GM19239 (cell line): Measurements from ENCODE around the gene PRKAA1.
"Not testable (repeated sequence)": the region's sequence is repeated elsewhere in the genome, so short reads cannot be mapped to it uniquely, and the experiment has no call there.

Source experiments
- DNase-seq: peaks from one replicate; pipeline ENCODE4 v3.0.0; 2011; ENCODE audit warnings: low spot score; ENCODE audit not compliant: insufficient read length
- FAIRE-seq: peaks from 2 replicates; lab custom pipeline; 2011; peaks lifted over from hg19 to GRCh38; lab: Jason Lieb, UNC

PRKAA1 gene

DNA sequence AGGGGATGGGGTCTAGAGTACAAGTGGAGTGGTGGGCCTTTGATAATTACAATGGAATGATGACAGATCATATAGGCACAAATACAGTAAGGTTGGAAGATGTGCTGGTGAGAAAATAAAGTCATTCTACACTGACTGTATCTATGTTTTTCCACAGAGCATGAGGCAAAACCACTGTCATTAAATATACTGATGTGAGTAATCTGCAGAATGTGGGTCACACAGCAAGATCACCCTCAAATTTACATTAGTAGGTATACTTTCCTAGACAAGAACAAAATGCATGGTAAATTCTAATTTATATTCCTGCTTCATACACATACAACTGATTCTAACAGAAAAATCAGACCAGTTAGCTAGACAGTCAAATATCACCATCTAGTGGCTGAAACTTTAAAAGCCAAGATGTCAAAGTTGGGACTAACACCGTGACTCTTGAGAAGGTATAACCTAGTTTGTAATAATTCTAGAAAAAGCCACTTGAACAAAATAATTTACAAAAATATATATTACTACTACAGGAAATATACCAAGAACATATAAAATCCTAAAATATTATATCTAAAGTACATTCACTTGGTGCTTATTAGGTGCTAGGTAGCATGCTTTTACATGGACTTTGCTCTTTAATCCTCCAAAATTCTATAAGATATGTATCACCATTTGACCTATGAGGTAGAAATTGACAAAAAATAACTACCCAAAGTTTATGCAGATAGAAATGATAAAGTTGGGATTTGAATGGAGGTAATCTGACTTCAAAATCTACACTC, 61.9 kb downstream of the PRKAA1 start:
- FAIRE-seq = peak; percentile 64
- no peak for DNase-seq

DNA sequence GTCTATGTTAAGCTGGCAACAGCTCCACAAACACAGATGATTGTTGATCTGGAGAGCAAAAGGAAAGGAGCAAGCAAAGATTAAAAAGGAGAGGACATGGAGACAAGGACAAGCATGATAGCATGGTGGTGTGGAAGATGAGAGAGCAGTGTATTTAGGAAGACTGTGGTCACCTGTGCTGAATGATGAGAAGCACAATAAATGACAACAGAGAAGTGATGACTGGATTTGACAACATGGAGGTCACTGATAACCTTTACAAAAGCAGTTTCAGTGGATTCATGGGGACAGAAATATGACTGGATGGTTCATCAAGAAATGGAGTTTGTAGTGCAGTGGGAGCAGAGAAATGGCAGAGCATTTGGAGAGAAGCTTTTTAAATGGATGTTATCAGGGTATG, 62.6 kb downstream of the PRKAA1 start:
- DNase-seq (no peak), FAIRE-seq (no peak)

DNA sequence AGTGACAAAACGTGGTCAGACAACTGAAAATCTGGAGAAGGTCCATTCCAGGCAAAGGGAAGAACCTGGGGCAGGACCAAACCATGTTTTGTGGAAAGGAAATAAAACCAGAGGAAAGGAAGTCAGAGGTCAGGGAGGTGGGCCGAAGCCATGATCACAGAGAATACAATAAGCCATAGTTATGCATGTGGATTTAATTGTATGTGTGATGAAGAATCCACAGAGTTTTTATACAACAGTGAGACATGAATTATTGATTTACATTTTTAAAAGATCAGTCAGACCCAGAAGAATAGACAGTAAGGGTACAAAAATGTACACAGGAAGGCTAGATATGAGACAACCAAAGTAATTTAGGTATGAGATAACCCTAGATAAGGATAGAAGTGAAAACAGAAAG, 63.2 kb downstream of the PRKAA1 start:
- FAIRE-seq = no peak

DNA sequence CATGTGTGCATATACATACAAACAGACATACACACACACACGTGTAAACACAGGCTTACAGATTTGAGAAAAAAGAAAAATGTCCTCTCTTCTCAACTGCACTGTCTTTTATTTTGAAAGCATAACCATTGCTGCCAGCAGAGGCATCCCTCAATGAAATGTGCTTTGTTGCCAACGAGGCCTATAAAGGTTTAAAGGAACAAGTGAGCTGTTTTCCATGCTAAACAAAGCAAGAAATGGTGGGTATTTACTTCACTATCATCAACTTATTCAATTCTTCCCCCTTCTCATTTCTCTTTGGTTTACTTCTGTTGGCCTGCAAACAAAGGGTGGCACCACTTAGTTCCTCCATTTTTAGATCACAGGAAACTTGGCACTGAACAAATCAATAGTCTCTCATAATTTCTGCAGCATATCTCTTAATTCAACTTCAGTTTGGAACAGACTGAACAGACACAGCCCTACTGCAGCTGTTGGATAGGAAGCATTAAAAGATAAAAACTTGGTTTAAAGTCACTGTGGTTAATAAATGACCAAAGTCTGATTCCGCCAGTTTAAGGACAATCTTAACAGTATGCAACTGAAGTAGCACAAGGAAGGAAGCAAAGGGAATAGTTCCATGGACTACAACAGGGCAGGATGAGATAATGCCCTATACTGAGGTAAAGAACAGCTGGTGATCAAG, 64.2 kb downstream of the PRKAA1 start:
- no peak for DNase-seq
- FAIRE-seq = no peak

More for the DNA sequence above, 63.2 kb downstream of the PRKAA1 start:
- DNase-seq = no peak

DNA sequence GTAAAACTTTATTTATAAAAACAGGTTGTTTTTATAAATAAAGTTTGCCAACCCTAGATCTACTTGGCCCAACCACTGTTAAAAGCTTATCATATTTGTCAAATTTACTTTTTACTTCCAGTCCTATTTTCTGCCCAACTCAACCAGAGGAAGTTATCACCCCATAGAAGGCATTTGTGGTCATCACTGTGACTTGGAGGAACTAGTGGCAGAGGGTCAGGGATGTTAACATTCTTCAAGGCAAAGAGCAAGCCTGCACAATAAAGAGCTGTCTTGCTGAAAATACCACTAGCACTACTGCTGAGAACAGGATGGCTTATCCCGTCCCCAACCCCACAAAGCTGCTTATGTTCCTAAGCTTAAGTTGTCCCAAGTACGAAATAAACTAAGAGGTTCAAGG, 64.7 kb downstream of the PRKAA1 start:
- no peak for DNase-seq
- no peak for FAIRE-seq

DNA sequence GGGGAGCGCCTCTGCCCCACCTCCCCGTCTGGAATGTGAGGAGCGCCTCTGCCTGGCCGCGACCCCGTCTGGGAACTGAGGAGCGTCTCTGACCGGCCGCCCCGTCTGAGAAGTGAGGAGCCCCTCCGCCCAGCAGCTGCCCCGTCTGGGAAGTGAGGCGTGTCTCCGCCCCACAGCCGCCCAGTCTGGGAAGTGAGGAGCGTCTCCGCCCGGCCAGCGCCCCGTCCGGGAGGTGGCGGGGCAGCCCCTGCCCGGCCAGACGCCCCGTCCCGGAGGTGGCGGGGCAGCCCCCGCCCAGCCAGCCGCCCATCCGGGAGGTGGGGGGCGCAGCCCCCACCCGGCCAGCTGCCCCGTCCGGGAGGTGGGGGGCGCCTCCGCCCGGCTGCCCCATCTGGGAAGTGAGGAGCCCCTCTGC, 75.7 kb downstream of the PRKAA1 start:
- not testable (repeated sequence) for DNase-seq, FAIRE-seq

- FAIRE-seq = no peak
- no peak for DNase-seq
Observed at GRCh38 chr5:40720069-40720468, 78.1 kb downstream of the PRKAA1 start.

DNA sequence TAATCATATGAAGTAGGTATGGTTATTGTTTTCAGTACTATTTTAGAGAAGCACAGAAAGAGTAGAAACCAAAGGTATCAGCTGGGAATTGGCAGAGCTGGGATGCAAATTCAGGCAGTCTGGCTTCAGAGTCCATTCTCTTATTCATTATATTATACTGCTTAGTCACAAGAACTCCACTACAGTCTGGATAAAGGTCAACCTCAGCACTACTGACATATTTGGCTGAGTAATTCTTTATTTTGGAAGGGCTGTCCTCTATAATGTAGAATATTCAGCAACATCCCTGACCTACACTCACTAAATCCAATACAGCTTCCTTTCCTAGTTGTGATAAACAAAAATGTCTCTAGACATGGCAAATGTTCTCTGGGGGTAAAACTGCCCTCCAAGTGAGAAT, 80.9 kb downstream of the PRKAA1 start:
- DNase-seq (no peak), FAIRE-seq (no peak)

GRCh38 chr5:40716590-40716989, 81.6 kb downstream of the PRKAA1 start:
- DNase-seq (no peak), FAIRE-seq (no peak)

DNA sequence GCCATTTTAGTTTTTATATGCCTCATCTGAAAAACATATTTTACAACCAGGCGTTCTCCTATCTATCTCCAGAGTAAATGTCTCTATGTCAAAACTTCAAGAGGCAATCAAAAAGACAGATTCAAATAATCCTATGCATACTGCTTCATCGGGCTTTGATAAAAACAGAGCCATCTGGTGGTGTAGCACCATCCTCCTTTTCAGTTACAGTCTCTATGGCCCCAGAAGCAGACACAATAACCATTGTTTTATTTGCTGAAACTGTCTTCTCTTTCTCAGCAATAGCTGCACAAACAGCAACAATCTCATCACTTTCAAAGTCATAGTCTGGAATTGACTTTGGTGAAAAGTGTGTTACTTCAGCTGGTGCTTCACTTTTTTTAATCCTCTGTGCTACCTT, 82.2 kb downstream of the PRKAA1 start:
- DNase-seq (no peak), FAIRE-seq (no peak)

DNA sequence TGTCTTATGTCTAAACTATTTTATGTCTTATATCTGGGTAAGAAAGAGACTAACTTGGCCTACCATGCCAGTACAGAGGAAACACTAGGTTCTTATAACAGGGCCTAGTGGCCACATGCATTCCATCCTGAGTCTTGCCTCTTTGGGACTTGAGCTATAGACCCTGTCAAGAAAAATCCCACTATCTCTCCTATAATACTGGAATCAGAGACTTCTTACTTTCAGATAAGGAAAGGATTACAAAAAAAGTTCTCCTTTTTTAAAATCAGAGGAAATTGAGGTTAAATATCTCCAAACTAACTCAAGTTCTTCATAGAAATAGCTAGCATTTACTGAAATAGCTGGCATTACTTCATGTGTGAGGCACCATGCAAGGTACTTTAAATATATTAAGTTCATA, 84.2 kb downstream of the PRKAA1 start:
- no peak for FAIRE-seq
- DNase-seq = no peak

DNA sequence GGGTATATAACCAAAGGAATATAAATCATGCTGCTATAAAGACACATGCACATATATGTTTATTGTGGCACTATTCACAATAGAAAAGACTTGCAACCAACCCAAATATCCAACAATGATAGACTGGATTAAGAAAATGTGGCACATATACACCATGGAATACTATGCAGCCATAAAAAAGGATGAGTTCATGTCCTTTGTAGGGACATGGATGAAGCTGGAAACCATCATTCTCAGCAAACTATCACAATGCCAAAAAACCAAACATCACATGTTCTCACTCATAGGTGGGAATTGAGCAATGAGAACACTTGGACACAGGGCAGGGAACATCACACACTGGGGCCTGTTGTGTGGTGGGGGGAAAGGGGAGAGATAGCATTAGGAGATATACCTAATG, 87.6 kb downstream of the PRKAA1 start:
- DNase-seq, FAIRE-seq: not testable (repeated sequence)
